KBM-7 (cell line): Measurements from ENCODE around the gene SNX13.
"Not testable (repeated sequence)": the region's sequence is repeated elsewhere in the genome, so short reads cannot be mapped to it uniquely, and the experiment has no call there.

Source experiments
- DNase-seq: peaks from one replicate; pipeline ENCODE4 v3.0.0-alpha.2; 2015
- in situ Hi-C: fragments of 300-500 bp; cut with MboI; formaldehyde crosslinking; loops from 2 replicates; pipeline ENCODE4 v1.14.3; 2020; ENCODE audit warnings: low sequenced_read_pairs, low pct_unique_long_range_greater_than_20kb, mixed read lengths

Gene SNX13

GRCh38 chr7:17917842-17918241, 22.5 kb downstream of the SNX13 start:
- in situ Hi-C loops, result no loop called here
- no peak for DNase-seq

- DNase-seq, result no peak
- in situ Hi-C loops, result no loop called here
These were observed 23.5 kb downstream of the SNX13 start for GRCh38 chr7:17916786-17917185.

- in situ Hi-C loops, result no loop called here
- DNase-seq, result no peak
These were observed 24.5 kb downstream of the SNX13 start for GRCh38 chr7:17915796-17916195.

- in situ Hi-C loops, result no loop called here
- no peak for DNase-seq
These were observed 25.1 kb downstream of the SNX13 start for GRCh38 chr7:17915168-17915567.

- no peak for DNase-seq
- in situ Hi-C loops, result no loop called here
These were observed 27.0 kb downstream of the SNX13 start for GRCh38 chr7:17913250-17913649.

- no peak for DNase-seq
- in situ Hi-C loops, result no loop called here
These were observed 27.6 kb downstream of the SNX13 start for GRCh38 chr7:17912536-17913235.

- in situ Hi-C loops, result no loop called here
- DNase-seq, result no peak
These were observed 28.2 kb downstream of the SNX13 start for GRCh38 chr7:17912050-17912449.

GRCh38 chr7:17910377-17910776, 29.9 kb downstream of the SNX13 start:
- in situ Hi-C loops, result no loop called here

GRCh38 chr7:17909310-17909709, 31.0 kb downstream of the SNX13 start:
- DNase-seq, in situ Hi-C loops: not testable (repeated sequence)

More at GRCh38 chr7:17910377-17910776, 29.9 kb downstream of the SNX13 start:
- no peak for DNase-seq

GRCh38 chr7:17907014-17907413, 33.3 kb downstream of the SNX13 start:
- DNase-seq, result no peak
- in situ Hi-C loops, result no loop called here

GRCh38 chr7:17903337-17903736, 37.0 kb downstream of the SNX13 start:
- in situ Hi-C loops, result no loop called here
- DNase-seq, result no peak

GRCh38 chr7:17902599-17902998, 37.7 kb downstream of the SNX13 start:
- in situ Hi-C loops, result no loop called here
- DNase-seq, result no peak

- DNase-seq, result no peak
- in situ Hi-C loops, result no loop called here
These were observed 39.8 kb downstream of the SNX13 start for GRCh38 chr7:17900464-17900863.

- in situ Hi-C loops, result no loop called here
These were observed 42.2 kb downstream of the SNX13 start for GRCh38 chr7:17898111-17898510.

GRCh38 chr7:17887286-17887685, 53.0 kb downstream of the SNX13 start:
- no peak for DNase-seq
- in situ Hi-C loops, result no loop called here

More at GRCh38 chr7:17898111-17898510, 42.2 kb downstream of the SNX13 start:
- DNase-seq, result no peak

GRCh38 chr7:17882685-17883084, 57.6 kb downstream of the SNX13 start:
- no peak for DNase-seq
- in situ Hi-C loops, result no loop called here

- in situ Hi-C loops, result no loop called here
- DNase-seq, result no peak
These were observed 61.1 kb downstream of the SNX13 start for GRCh38 chr7:17879075-17879661.

GRCh38 chr7:17878627-17879026, 61.7 kb downstream of the SNX13 start:
- in situ Hi-C loops, result no loop called here

GRCh38 chr7:17871815-17872533, 68.3 kb downstream of the SNX13 start:
- in situ Hi-C loops, result no loop called here

More at GRCh38 chr7:17878627-17879026, 61.7 kb downstream of the SNX13 start:
- DNase-seq, result no peak

GRCh38 chr7:17870406-17870805, 69.9 kb downstream of the SNX13 start:
- DNase-seq, result no peak
- in situ Hi-C loops, result no loop called here

More at GRCh38 chr7:17871815-17872533, 68.3 kb downstream of the SNX13 start:
- DNase-seq, result no peak
